Measurements from ENCODE around the gene MAZ.

Gene MAZ

DNA sequence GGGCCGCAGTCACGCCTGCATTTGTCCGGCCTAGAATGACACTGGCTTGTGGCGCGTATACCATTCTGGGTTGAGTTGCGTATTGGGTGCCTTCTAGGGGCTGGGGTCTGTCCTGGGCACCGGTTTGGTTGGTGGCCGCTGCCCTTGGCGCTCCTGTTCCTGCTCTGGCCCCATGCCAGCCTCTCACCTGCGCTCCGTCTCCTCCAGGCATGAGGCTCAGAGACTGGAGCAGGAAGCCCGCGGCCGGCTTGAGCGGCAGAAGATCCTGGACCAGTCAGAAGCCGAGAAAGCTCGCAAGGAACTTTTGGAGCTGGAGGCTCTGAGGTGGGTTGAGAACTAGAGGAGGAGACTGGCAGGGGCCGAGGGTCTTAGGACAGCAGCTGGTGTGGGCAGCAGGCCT, 39.3 kb downstream of the MAZ start:
- no peak for DNase-seq
- Mint-ChIP-seq H3K4me1 (peaks cover 25% of the 10 kb centered on the region), H3K27me3 (ENCODE audit: low read depth, poor library complexity) (peaks cover 35% of the 10 kb centered on the region), H3K4me3 (no peak overlapping the region), H3K36me3 (ENCODE audit: low read depth) (no peaks in the 10 kb centered on the region), H3K27ac (peak overlapping the region; percentile 16), H3K9me3 (no peaks in the 10 kb centered on the region)
- TF ChIP-seq, protein P1, sequence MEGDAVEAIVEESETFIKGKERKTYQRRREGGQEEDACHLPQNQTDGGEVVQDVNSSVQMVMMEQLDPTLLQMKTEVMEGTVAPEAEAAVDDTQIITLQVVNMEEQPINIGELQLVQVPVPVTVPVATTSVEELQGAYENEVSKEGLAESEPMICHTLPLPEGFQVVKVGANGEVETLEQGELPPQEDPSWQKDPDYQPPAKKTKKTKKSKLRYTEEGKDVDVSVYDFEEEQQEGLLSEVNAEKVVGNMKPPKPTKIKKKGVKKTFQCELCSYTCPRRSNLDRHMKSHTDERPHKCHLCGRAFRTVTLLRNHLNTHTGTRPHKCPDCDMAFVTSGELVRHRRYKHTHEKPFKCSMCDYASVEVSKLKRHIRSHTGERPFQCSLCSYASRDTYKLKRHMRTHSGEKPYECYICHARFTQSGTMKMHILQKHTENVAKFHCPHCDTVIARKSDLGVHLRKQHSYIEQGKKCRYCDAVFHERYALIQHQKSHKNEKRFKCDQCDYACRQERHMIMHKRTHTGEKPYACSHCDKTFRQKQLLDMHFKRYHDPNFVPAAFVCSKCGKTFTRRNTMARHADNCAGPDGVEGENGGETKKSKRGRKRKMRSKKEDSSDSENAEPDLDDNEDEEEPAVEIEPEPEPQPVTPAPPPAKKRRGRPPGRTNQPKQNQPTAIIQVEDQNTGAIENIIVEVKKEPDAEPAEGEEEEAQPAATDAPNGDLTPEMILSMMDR (IDR thresholded peaks at IDR 0.05), result no peak

DNA sequence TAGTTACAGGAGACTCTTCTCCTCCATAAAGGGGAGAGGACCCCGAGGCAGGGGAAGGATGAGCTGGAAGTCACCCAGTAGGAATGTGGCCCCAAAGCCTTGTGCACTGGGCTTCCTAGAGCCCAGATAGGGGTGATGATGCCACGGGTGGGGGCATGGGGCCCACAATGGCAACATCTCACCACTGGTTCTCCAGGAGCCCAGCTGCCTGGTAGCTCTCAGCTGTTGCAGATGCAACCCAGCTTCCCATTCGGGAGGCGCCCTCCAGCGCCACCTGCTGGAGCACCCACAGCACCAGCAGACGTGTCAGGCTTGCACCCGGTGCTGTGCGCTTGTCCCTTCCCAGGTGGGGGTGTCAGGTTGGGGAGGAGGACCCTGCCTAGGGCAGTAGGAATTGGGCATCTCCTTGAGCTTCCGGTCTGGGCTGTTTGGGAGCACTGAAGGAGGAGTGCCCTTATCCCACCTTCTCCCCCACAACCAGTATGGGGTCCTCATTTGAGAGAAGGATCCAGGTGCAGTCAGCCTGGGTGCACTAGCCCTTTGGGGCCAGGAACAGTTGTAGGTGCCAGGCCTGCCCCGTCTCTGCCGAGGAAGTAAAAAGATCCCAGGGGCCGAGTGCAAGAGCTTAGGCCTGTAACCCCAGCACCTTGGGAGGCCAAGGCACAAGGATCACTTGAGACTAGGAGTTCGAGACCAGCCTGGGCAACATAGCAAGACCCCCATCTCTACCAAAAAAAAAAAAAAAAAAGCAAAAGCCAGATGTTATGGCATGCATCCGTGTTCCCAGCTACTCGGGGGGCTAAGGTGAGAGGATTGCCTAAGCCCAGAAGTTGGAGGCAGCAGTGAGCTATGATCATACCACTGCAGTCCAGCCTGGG, 42.3 kb downstream of the MAZ start:
- no peak overlapping the region for H3K4me3 Mint-ChIP-seq
- H3K27me3 Mint-ChIP-seq (ENCODE audit: low read depth, poor library complexity), result peaks cover 34% of the 10 kb centered on the region

DNA sequence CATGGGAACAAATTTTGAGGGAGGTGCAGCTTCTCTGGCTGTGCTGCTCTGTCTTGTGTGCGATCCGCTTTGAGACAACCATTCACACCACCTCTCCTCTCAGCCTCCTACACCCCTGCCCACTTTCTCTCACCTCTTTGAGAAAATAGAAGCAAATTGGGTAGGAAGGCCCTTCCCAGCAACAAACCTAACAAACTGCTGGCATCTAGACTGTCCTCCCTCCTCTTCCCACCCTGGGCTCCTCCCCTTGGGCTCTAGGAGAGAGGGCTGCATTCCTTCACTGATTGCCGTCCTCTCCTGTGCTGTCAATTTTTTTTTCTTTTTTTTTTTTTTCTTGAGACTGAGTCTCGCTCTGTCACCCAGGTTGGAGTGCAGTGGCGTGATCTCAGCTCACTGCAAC, 43.2 kb downstream of the MAZ start:
- DNase-seq, result peak; percentile 30
- H3K9me3 Mint-ChIP-seq, result no peaks in the 10 kb centered on the region
- H3K27me3 Mint-ChIP-seq (ENCODE audit: low read depth, poor library complexity), result peaks cover 38% of the 10 kb centered on the region
- TF ChIP-seq, protein P1 (IDR thresholded peaks at IDR 0.05), result no peak
- no peak overlapping the region for H3K4me3 Mint-ChIP-seq
- peaks cover 21% of the 10 kb centered on the region for H3K4me1 Mint-ChIP-seq
- H3K36me3 Mint-ChIP-seq (ENCODE audit: low read depth), result no peaks in the 10 kb centered on the region
- no peak overlapping the region for H3K27ac Mint-ChIP-seq

More for the DNA sequence above, 42.3 kb downstream of the MAZ start:
- Mint-ChIP-seq H3K9me3 (no peaks in the 10 kb centered on the region), H3K4me1 (peaks cover 21% of the 10 kb centered on the region), H3K27ac (no peak overlapping the region), H3K36me3 (ENCODE audit: low read depth) (no peaks in the 10 kb centered on the region)
- peak; percentile 67 for DNase-seq
- TF ChIP-seq, protein P1 (IDR thresholded peaks at IDR 0.05), result peak; percentile 67

DNA sequence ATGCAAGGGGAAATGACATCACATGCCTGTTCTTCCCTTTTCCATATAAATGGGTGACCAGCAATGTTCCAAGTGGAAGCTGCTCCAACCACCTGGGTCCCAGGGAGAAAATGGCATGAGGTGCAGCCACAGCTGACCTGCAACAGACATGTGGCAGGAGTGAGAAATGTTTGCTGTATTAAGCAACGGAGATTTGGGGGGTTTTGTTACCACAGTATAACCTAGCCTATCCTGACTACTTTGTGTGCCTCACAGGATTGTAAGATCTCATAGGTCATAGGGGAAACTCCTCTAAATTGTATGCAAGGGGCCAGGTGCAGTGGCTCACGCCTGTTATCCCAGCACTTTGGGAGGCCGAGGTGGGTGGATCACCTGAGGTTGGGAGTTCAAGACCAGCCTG, 44.7 kb downstream of the MAZ start:
- Mint-ChIP-seq H3K27me3 (ENCODE audit: low read depth, poor library complexity) (peaks cover 36% of the 10 kb centered on the region), H3K27ac (no peak overlapping the region), H3K4me1 (peaks cover 13% of the 10 kb centered on the region), H3K36me3 (ENCODE audit: low read depth) (no peaks in the 10 kb centered on the region), H3K9me3 (no peaks in the 10 kb centered on the region), H3K4me3 (no peak overlapping the region)
- TF ChIP-seq, protein P1 (IDR thresholded peaks at IDR 0.05), result no peak
- DNase-seq, result no peak

DNA sequence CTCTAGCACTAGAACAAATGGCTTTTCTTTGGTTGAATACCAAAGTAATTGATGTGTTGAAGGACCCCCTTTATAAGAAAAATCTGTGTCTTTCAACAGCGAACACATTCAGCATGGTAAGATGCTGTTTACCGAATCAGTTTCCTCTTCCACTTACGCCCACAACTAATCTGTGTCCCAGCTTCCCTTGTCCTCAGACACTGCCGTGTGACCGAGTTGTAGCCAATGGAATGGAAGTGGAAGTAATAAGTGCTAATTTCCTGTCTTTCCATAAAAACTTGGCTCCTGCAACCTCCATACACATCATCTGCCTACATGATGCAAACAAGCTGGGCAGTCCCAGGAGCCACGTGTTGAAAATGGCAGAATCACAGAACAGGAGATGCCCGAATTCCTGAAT, 46.3 kb downstream of the MAZ start:
- Mint-ChIP-seq H3K4me3 (no peak overlapping the region), H3K27me3 (ENCODE audit: low read depth, poor library complexity) (peaks cover 33% of the 10 kb centered on the region), H3K27ac (no peak overlapping the region), H3K36me3 (ENCODE audit: low read depth) (no peaks in the 10 kb centered on the region), H3K9me3 (no peaks in the 10 kb centered on the region), H3K4me1 (peaks cover 18% of the 10 kb centered on the region)
- no peak for DNase-seq
- TF ChIP-seq, protein P1 (IDR thresholded peaks at IDR 0.05), result no peak

Measured in nephron progenitor cell (in vitro differentiated cells).